Epidermal melanocyte (primary cell): Measurements from ENCODE around the gene LMBRD1.

Experiments used
- DNase-seq: peaks from one replicate; pipeline ENCODE4 v3.0.0; 2011; ENCODE audit warnings: low spot score; ENCODE audit not compliant: insufficient read length

Gene LMBRD1

GRCh38 chr6:69632932-69633331 lies 163.9 kb downstream of the LMBRD1 start:
- DNase-seq, result no peak

GRCh38 chr6:69631552-69632346 lies 165.1 kb downstream of the LMBRD1 start:
- DNase-seq, result no peak

DNA sequence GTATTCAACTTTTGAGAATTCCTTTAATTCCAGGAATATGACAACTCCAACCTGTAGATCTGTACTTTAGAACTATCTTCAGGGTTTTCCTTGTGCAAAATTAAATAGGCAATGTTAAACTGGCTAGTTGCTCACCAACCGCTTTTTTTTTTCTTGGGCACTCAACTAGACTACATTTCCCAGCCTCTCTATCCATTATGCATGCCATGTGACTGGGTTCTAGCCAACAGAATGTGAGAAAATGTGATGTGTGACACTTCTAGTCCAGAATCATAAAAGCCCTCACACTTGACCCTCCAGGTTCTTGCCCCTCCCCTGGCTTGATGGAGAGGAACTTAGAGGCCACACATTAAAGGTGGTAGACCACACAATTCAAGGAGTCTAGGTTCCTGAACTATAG lies 166.0 kb downstream of the LMBRD1 start:
- no peak for DNase-seq

DNA sequence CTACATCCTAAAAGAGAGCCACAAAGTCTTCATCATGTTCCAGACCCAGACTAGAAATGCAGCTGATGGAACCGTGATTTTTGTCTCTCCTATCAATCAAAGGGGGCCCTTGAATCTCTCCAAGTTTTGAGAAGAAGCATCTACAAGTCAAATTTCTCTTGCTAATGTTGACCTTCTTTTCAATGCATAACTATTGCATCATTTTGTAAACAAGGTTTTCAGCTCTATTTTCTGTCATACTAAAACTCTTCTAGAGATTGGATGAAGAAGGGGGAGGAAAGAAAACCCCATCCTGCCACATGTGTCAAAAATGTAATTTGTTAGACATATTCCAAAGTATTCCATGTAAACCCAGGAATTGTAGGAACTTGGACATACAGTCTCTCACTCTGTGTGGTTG lies 169.2 kb downstream of the LMBRD1 start:
- DNase-seq, result no peak

GRCh38 chr6:69624944-69625343 lies 171.9 kb downstream of the LMBRD1 start:
- DNase-seq, result no peak
